ENCODE results near the gene AP5S1. TPM values are rescaled to one million over a fixed set of nuclear protein-coding genes. Genes with fewer than 3 reads are reported as not detected.
"Not testable (repeated sequence)": the region's sequence is repeated elsewhere in the genome, so short reads cannot be mapped to it uniquely, and the experiment has no call there.

AP5S1 gene
- total and polyA plus RNA-seq, 11 donors, result 9.5 to 18.6 (median 11.4) TPM

DNA sequence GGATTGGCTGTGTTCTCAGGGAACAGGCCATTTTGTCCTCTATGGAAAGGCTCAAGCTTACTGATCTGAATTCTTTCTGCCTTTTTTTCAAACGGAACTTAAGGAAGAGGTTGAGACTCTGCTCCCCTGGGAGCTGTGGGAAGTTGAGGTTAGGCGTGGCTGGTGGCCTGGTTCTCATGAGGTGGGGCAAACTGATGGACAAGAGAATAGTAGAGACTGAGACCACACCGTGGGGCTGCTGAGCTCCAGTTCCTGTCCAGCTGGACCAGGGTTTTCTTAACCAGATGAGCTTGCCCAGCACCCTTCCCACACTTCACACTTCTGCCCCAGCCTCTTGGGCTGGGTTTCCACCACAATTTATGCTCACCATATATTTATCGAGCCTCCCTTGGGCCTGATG, 6.1 kb downstream of the AP5S1 start:
- 44 to 69% (median 61%) methylated on average over 4 of the region's 4 CpGs for WGBS, 4 donors
- Histone ChIP-seq H3K4me3 (no peak overlapping the region), H3K4me1 (peaks cover 0 to 15% (median 5%) of the 10 kb centered on the region in 12 donors), H3K27ac (no peak overlapping the region), H3K9me3 (no peaks in the 10 kb centered on the region), H3K27me3 (no peaks in the 10 kb centered on the region), H3K36me3 (peaks cover 3 to 60% (median 42%) of the 10 kb centered on the region in 9 donors)
- no peak for DNase-seq
- intact Hi-C loops (cut with DNase I), result loop anchor here in 1 of 10 donors (2.0 kb wide), 1 partner anchor 16 kb away; no protein-coding TSS in a partner anchor
- no peak for TF ChIP-seq POLR2A (IDR thresholded peaks at IDR 0.05)
- TF ChIP-seq, protein P1, sequence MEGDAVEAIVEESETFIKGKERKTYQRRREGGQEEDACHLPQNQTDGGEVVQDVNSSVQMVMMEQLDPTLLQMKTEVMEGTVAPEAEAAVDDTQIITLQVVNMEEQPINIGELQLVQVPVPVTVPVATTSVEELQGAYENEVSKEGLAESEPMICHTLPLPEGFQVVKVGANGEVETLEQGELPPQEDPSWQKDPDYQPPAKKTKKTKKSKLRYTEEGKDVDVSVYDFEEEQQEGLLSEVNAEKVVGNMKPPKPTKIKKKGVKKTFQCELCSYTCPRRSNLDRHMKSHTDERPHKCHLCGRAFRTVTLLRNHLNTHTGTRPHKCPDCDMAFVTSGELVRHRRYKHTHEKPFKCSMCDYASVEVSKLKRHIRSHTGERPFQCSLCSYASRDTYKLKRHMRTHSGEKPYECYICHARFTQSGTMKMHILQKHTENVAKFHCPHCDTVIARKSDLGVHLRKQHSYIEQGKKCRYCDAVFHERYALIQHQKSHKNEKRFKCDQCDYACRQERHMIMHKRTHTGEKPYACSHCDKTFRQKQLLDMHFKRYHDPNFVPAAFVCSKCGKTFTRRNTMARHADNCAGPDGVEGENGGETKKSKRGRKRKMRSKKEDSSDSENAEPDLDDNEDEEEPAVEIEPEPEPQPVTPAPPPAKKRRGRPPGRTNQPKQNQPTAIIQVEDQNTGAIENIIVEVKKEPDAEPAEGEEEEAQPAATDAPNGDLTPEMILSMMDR (IDR thresholded peaks at IDR 0.05), result no peak
- ATAC-seq, result no peak

DNA sequence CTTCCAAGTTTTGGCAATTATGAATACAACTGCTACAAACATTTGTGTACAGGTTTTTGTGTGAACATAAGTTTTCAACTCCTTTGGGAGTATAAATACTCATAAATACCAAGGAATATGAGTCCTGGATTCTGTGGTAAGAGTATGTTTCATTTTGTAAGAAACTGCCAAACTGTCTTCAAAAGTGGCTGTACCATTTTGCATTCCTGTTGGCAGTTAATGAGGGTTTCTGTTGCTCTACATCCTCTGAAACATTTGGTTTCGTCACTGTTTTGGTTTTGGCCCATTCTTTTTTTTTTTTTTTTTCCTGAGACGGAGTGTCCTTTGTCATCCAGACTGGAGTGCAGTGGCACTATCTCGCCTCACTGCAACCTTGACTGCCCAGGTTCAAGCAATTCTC, 8.5 kb downstream of the AP5S1 start:
- H3K27me3 ChIP-seq, result no peaks in the 10 kb centered on the region
- no peak for TF ChIP-seq POLR2A (IDR thresholded peaks at IDR 0.05)
- TF ChIP-seq, protein P1 (IDR thresholded peaks at IDR 0.05), result no peak
- no peak for ATAC-seq
- H3K4me1 ChIP-seq, result peaks cover 0 to 9% (median 2%) of the 10 kb centered on the region in 12 donors
- no peak for DNase-seq
- whole genome bisulfite sequencing, 4 donors, result 94 to 97% (median 96%) methylated on average over 3 of the region's 3 CpGs
- H3K4me3 ChIP-seq, result no peak overlapping the region
- intact Hi-C loops (cut with DNase I), result no loop called here
- H3K27ac ChIP-seq, result no peak overlapping the region
- peaks cover 0 to 40% (median 22%) of the 10 kb centered on the region in 9 donors for H3K36me3 ChIP-seq
- no peaks in the 10 kb centered on the region for H3K9me3 ChIP-seq

DNA sequence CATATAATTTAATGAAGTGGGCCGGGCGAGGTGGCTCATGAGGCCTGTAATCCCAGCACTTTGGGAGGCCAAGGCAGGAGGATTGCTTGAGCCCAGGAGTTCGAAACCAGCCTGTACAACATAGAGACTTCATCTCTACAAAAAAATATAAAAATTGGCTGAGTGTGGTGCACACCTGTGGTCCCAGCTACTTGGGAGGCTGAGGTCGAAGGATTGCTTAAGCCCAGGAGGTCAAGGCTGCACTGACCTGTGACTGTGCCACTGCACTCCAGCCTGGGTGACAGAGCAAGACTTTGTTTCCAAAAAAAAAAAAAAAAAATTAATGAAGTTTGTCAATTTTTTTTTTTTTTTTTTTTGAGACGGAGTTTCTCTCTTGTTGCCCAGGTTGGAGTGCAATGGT, 9.5 kb downstream of the AP5S1 start:
- 94 to 98% (median 98%) methylated on average over 5 of the region's 5 CpGs for WGBS, 4 donors
- H3K27ac ChIP-seq; H3K4me1 ChIP-seq; DNase-seq; intact Hi-C loops (cut with DNase I); H3K4me3 ChIP-seq; H3K9me3 ChIP-seq; ATAC-seq; H3K27me3 ChIP-seq: not testable (repeated sequence)
- peaks cover 0 to 29% (median 13%) of the 10 kb centered on the region in 9 donors for H3K36me3 ChIP-seq

DNA sequence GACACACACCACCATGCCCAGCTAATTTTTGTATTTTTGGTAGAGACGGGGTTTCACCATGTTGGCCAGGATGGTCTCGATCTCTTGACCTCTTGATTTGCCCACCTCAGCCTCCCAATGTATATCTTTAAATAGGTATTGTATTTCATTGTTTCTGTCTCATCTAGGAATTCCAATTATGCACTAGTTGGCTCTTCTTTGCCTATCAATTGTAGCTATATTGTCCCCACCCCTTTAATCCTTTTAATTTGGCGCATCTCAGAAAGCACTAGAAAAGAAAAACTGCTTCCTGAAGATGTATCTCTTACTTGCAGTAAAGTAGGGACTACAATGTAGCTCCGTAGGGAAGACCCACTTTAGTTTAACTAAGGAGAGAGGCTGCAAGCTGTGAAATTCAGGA, 15.8 kb downstream of the AP5S1 start:
- Histone ChIP-seq H3K9me3 (no peaks in the 10 kb centered on the region), H3K27me3 (no peaks in the 10 kb centered on the region), H3K27ac (no peak overlapping the region), H3K4me1 (peaks cover 0 to 18% (median 0%) of the 10 kb centered on the region in 12 donors), H3K4me3 (no peak overlapping the region), H3K36me3 (no peaks in the 10 kb centered on the region)
- intact Hi-C loops (cut with DNase I), result no loop called here
- no peak for ATAC-seq
- TF ChIP-seq, protein P1 (IDR thresholded peaks at IDR 0.05), result no peak
- no peak for TF ChIP-seq POLR2A (IDR thresholded peaks at IDR 0.05)
- no peak for DNase-seq
- 96 to 100% (median 97%) methylated on average over 4 of the region's 4 CpGs for WGBS, 4 donors

DNA sequence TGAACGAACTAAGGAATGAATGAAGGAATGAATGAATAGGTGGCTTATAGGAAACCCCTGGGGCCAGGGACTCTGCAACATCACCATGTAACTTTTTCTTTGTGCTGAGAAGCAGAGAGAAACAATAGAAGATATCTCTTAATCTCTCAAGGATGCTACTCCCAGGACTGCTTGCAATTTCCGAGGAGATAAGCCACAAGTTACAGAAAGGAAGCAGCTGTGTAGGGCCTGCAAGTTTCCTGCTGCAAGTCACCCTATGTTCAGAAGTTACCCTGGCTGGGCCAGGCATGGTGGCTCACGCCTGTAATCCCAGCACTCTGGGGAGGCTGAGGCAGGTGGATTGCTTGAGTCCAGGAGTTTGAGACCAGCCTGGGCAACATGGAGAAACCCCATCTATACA, 19.0 kb downstream of the AP5S1 start:
- no peak overlapping the region for H3K27ac ChIP-seq
- WGBS, 4 donors, result 56 to 72% (median 61%) methylated on average over 3 of the region's 3 CpGs

DNA sequence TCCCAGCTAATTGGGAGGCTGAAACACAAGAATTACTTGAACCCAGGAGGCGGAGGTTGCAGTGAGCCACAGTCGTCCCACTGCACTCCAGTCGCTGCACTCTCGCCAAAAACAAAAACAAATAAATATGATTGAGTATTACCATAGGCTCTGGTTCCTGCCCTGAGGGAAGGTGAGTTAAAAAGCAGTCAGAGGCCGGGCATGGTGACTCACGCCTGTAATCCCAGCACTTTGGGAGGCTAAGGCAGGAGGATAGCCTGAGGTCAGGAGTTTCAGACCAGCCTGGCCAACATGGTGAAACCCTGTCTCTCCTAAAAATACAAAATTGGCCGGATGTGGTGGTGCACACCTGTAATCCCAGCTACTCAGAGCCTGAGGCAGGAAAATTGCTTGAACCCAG, 19.9 kb downstream of the AP5S1 start:
- intact Hi-C loops (cut with DNase I); H3K27me3 ChIP-seq; DNase-seq; H3K4me3 ChIP-seq; H3K36me3 ChIP-seq; H3K27ac ChIP-seq; ATAC-seq; H3K9me3 ChIP-seq: not testable (repeated sequence)
- peaks cover 0 to 18% (median 2%) of the 10 kb centered on the region in 12 donors for H3K4me1 ChIP-seq
- WGBS, 4 donors, result 93 to 96% (median 95%) methylated on average over 7 of the region's 7 CpGs

More for the DNA sequence above, 19.0 kb downstream of the AP5S1 start:
- DNase-seq (no peak), ATAC-seq (peak in 1 of 4 donors; percentile 69)
- H3K4me1 ChIP-seq, result peaks cover 0 to 18% (median 2%) of the 10 kb centered on the region in 12 donors
- H3K4me3 ChIP-seq, result no peak overlapping the region
- H3K27me3 ChIP-seq, result no peaks in the 10 kb centered on the region
- no peaks in the 10 kb centered on the region for H3K9me3 ChIP-seq
- H3K36me3 ChIP-seq, result no peaks in the 10 kb centered on the region
- no peak for TF ChIP-seq POLR2A (IDR thresholded peaks at IDR 0.05)
- TF ChIP-seq, protein P1 (IDR thresholded peaks at IDR 0.05), result no peak
- intact Hi-C loops (cut with DNase I), result no loop called here

Measured in heart left ventricle (tissue), 16 donors.